HepG2 (cell line): ENCODE results near the gene PEX5L. TPM values are rescaled to one million over a fixed set of nuclear protein-coding genes. Genes with fewer than 3 reads are reported as not detected.

Source experiments
- ATAC-seq: fragments of 200-7000 bp; cut with Tn5 transposase; 3 replicates; pipeline ENCODE4 v1.9.1; 2020; ENCODE audit warnings: mild to moderate bottlenecking, moderate library complexity
- BruUV-seq: library from RNA; stranded (reverse); fragments of 400-500 nt; replicated peaks from 2 replicates; lab custom pipeline; 2021; lab: Mats Ljungman, UMichigan
- CTCF ChIA-PET: fragments of 300-600 bp; formaldehyde crosslinking; extraction: SDS; loops from one replicate; lab custom pipeline; 2021; ENCODE audit warnings: low total read pairs, inconsistent platforms, low intra/inter-chr PET ratio; lab: Yijun Ruan, JAX
- POLR2A ChIA-PET: fragments of 350-600 bp; sonication (Branson Sonifier 250); formaldehyde crosslinking; loops from one replicate; lab custom pipeline; 2020; ENCODE audit warnings: antibody characterized with exemption, inconsistent platforms; lab: Yijun Ruan, JAX
- DNase-seq: peaks from one replicate; pipeline ENCODE4 v3.0.0-alpha.2; 2015; ENCODE audit warnings: low spot score
- FAIRE-seq: peaks from 3 replicates; lab custom pipeline; 2011; peaks lifted over from hg19 to GRCh38; lab: Jason Lieb, UNC
- H2AFZ ChIP-seq: one replicate; pipeline ENCODE4 v1.6.1; 2011; ENCODE audit warnings: low read length, inconsistent platforms
- H3K27ac ChIP-seq: fragments of 300-600 bp; 3 replicates; pipeline ENCODE4 v1.8.0; 2011; ENCODE audit warnings: mixed run types, mild to moderate bottlenecking, mixed read lengths, low read length, inconsistent platforms; ENCODE audit not compliant: insufficient read depth; ENCODE audit errors: extremely low read length
- H3K27me3 ChIP-seq, 2 experiments: fragments of 200-600 bp in 1 of 2; 2 replicates in 1 of 2; 3 replicates in 1 of 2; pipeline versions ENCODE4 v1.6.0 to v1.8.0; 2011; ENCODE audit warnings: low read length in 2 of 2, mild to moderate bottlenecking in 2 of 2, moderate library complexity in 2 of 2, inconsistent platforms in 1 of 2; ENCODE audit not compliant: insufficient read depth in 2 of 2, control insufficient read depth in 1 of 2
- H3K36me3 ChIP-seq, 2 experiments: fragments of 200-600 bp in 1 of 2; replicated peaks in 1 of 2; 2 replicates in 1 of 2; 3 replicates in 1 of 2; pipeline versions ENCODE4 v1.5.1 to v1.8.0; 2011; ENCODE audit warnings: low read length in 2 of 2, inconsistent platforms in 1 of 2; ENCODE audit not compliant: insufficient read depth in 2 of 2, control insufficient read depth in 1 of 2
- H3K4me1 ChIP-seq: 2 replicates; pipeline ENCODE4 v1.5.1; 2012; ENCODE audit warnings: low read length, inconsistent platforms; ENCODE audit not compliant: insufficient read depth
- H3K4me2 ChIP-seq: 2 replicates; pipeline ENCODE4 v1.6.0; 2011; ENCODE audit warnings: low read depth, low read length, inconsistent platforms
- H3K4me3 ChIP-seq, 3 experiments: fragments of 200-600 bp in 1 of 3; sonication (generic), shearing (Covaris generic) in 1 of 3; replicated peaks in 1 of 3; 2 replicates each; pipeline ENCODE4 v1.5.1; 2011 to 2016; ENCODE audit warnings: low read length in 3 of 3, inconsistent platforms in 2 of 3, low read depth in 2 of 3, mild to moderate bottlenecking in 2 of 3, control low read depth in 1 of 3, mixed read lengths in 1 of 3; ENCODE audit not compliant: insufficient read depth in 1 of 3
- H3K79me2 ChIP-seq: one replicate; pipeline ENCODE4 v1.6.1; 2011; ENCODE audit warnings: low read length, inconsistent platforms; ENCODE audit not compliant: insufficient read depth
- H3K9ac ChIP-seq: 2 replicates; pipeline ENCODE4 v1.6.0; 2011; ENCODE audit warnings: mild to moderate bottlenecking, low read depth, low read length, inconsistent platforms; ENCODE audit not compliant: insufficient read depth
- H3K9me3 ChIP-seq: 2 replicates; pipeline ENCODE4 v1.5.1; 2012; ENCODE audit warnings: mild to moderate bottlenecking, low read length
- H4K20me1 ChIP-seq: 2 replicates; pipeline ENCODE4 v1.6.0; 2011; ENCODE audit warnings: inconsistent platforms, mild to moderate bottlenecking, low read length, moderate library complexity; ENCODE audit not compliant: insufficient read depth
- AGO2 ChIP-seq: fragments of 200-400 bp; formaldehyde crosslinking; optimal IDR thresholded peaks from 2 replicates; pipeline ENCODE3; 2017; ENCODE audit warnings: mild to moderate bottlenecking, low read depth, low read length, moderate library complexity
- CHD4 ChIP-seq: fragments of 200-600 bp; sonication (generic); IDR thresholded peaks from 2 replicates; pipeline ENCODE4 v1.7.0; 2017; ENCODE audit warnings: mild to moderate bottlenecking, low read length, borderline replicate concordance
- MBD4 ChIP-seq: IDR thresholded peaks from 2 replicates; pipeline ENCODE4 v1.6.1; 2012; ENCODE audit warnings: low read length, inconsistent platforms, borderline replicate concordance
- NCOA1 ChIP-seq: sonication (generic); formaldehyde crosslinking; IDR thresholded peaks from 2 replicates; pipeline ENCODE4 v1.9.0; 2021; ENCODE audit warnings: missing genetic modification reagents
- POLR2G ChIP-seq: fragments of 200-400 bp; formaldehyde crosslinking; IDR thresholded peaks from 2 replicates; pipeline ENCODE4 v1.6.1; 2018; ENCODE audit warnings: mild to moderate bottlenecking, low read depth, low read length, moderate library complexity
- SMYD3 ChIP-seq: sonication (generic); formaldehyde crosslinking; IDR thresholded peaks from 2 replicates; pipeline ENCODE4 v1.8.1; 2023; ENCODE audit warnings: mild to moderate bottlenecking, missing genetic modification reagents
- SRSF9 ChIP-seq: fragments of 200-400 bp; formaldehyde crosslinking; IDR thresholded peaks from 2 replicates; pipeline ENCODE4 v1.6.1; 2018; ENCODE audit warnings: borderline replicate concordance, mild to moderate bottlenecking, low read depth, low read length; ENCODE audit not compliant: insufficient read depth, poor library complexity, severe bottlenecking
- ZNF547 ChIP-seq: sonication (generic); formaldehyde crosslinking; IDR thresholded peaks from 2 replicates; pipeline ENCODE4 v1.5.1; 2020; ENCODE audit warnings: mild to moderate bottlenecking, missing genetic modification reagents
- ZNF567 ChIP-seq: sonication (generic); formaldehyde crosslinking; IDR thresholded peaks from 2 replicates; pipeline ENCODE4 v1.8.1; 2023; ENCODE audit warnings: mild to moderate bottlenecking, missing genetic modification reagents, borderline replicate concordance
- ZSCAN25 ChIP-seq: sonication (generic); formaldehyde crosslinking; IDR thresholded peaks from 2 replicates; pipeline ENCODE4 v1.8.0; 2022; ENCODE audit warnings: mild to moderate bottlenecking, missing genetic modification reagents
- WGBS: methylation state at CpG from one replicate; pipeline ENCODE4 v1.1.6; 2017; ENCODE audit warnings: low lambda C conversion rate; 5-methylcytosine and 5-hydroxymethylcytosine counted together
- in situ Hi-C: cut with HindIII; loops from 2 replicates; pipeline ENCODE4 v1.10.0; 2017; ENCODE audit warnings: low pct_unique_long_range_greater_than_20kb; ENCODE audit not compliant: extremely low pct_ligation_motif_present
- intact Hi-C: fragments of 100-400 bp; cut with micrococcal nuclease; formaldehyde crosslinking; loops from one replicate; pipeline ENCODE4 v1.10.0; 2022; ENCODE audit not compliant: unreplicated experiment
- polyA plus RNA-seq, 8 experiments: library from polyadenylated mRNA; depleted of rRNA in 3 of 8; stranded (reverse) in 7 of 8; unstranded in 1 of 8; fragments of >200 nt; fragmentation: Illumina TruSeq in 4 of 8; extraction: Trizol in 4 of 8; gene quantifications; 2 replicates each; pipeline versions ENCODE4 v1.2.1 to v1.2.3, GENCODE V29; 2011 to 2016; ENCODE audit warnings: low read depth in 4 of 8, missing spikeins in 1 of 8, mixed read lengths in 1 of 8; ENCODE audit not compliant: insufficient read depth in 1 of 8
- total RNA-seq, 5 experiments: library from RNA; depleted of rRNA; stranded (reverse); fragments of >200 nt; fragmentation: Illumina TruSeq; extraction: Trizol; gene quantifications; 2 replicates each; pipeline ENCODE4 v1.2.3, GENCODE V29; 2016; ENCODE audit warnings: low read depth in 1 of 5
- TF ChIP-seq, protein P1 (sequence below): sonication (generic); formaldehyde crosslinking; IDR thresholded peaks from 2 replicates; pipeline ENCODE4 v1.4.0; 2020; ENCODE audit warnings: missing genetic modification reagents, borderline replicate concordance

Gene PEX5L
- total and polyA plus RNA-seq, 2 of the 13 experiments (the other 11 are each of a cell fraction or from before 2014, with no cell fraction given): not detected

DNA sequence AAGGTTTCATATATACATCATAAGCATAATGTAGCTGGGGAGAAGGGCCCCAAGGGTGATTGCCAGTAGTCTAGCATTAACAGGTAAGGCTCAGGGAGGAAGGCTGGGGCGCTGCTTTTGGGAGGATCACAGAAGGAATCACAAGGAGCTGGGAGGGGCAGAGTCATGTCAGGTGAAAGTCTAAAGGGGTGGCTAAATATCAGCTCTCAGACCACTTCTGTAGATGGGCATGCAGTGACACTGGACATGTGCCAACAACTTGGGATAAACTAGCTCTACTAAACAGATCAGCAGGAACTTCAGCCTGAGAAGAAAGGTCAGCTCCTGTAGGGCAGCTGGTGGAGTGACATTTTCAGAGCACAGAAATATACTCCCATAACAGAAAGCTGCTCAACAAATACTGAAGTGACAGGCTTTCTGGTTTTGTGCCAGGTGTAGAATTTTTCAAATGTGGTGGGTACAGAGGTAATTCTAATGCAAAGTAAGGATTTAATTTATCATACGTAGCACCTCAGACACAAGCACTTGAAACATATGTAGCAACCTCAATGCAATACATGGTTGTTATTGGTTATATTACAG, 79.4 kb downstream of the PEX5L start (continued):
- TF ChIP-seq, protein P1, sequence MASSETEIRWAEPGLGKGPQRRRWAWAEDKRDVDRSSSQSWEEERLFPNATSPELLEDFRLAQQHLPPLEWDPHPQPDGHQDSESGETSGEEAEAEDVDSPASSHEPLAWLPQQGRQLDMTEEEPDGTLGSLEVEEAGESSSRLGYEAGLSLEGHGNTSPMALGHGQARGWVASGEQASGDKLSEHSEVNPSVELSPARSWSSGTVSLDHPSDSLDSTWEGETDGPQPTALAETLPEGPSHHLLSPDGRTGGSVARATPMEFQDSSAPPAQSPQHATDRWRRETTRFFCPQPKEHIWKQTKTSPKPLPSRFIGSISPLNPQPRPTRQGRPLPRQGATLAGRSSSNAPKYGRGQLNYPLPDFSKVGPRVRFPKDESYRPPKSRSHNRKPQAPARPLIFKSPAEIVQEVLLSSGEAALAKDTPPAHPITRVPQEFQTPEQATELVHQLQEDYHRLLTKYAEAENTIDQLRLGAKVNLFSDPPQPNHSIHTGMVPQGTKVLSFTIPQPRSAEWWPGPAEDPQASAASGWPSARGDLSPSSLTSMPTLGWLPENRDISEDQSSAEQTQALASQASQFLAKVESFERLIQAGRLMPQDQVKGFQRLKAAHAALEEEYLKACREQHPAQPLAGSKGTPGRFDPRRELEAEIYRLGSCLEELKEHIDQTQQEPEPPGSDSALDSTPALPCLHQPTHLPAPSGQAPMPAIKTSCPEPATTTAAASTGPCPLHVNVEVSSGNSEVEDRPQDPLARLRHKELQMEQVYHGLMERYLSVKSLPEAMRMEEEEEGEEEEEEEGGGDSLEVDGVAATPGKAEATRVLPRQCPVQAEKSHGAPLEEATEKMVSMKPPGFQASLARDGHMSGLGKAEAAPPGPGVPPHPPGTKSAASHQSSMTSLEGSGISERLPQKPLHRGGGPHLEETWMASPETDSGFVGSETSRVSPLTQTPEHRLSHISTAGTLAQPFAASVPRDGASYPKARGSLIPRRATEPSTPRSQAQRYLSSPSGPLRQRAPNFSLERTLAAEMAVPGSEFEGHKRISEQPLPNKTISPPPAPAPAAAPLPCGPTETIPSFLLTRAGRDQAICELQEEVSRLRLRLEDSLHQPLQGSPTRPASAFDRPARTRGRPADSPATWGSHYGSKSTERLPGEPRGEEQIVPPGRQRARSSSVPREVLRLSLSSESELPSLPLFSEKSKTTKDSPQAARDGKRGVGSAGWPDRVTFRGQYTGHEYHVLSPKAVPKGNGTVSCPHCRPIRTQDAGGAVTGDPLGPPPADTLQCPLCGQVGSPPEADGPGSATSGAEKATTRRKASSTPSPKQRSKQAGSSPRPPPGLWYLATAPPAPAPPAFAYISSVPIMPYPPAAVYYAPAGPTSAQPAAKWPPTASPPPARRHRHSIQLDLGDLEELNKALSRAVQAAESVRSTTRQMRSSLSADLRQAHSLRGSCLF (CRISPR knock-in tag): no peak
- TF ChIP-seq CHD4 (no peak), AGO2 (no peak)

DNA sequence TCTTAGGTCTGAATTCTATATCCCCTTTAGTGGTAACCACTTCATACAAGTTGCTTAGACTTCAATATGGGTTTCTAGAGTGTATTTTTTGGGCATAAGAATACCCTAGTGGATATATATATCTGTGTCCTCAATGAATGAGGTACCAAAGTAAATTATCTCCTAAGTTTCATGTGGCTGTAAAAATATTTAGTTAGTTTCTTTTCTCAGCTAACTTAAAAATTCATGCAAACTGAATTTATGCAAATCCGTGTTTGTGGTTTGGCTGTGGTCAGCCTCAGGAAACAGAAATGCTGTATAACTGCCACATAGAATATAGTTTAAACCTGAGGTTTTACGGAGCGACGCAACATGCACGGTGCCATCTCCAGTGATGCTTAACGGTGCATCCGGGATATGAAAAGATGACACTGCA, 80.3 kb downstream of the PEX5L start:
- in situ Hi-C loops: no loop called here
- CTCF ChIA-PET: no interaction called here
- BruUV-seq: no TSS peak

More for the DNA sequence above, 80.3 kb downstream of the PEX5L start:
- ATAC-seq (no peak), FAIRE-seq (no peak), DNase-seq (no peak)
- Histone ChIP-seq H4K20me1 (no peaks in the 10 kb centered on the region), H3K79me2 (no peaks in the 10 kb centered on the region), H2AFZ (no peak overlapping the region), H3K4me1 (no peaks in the 10 kb centered on the region), H3K4me2 (no peak overlapping the region), H3K27me3 (peaks cover 0 to 3% of the 10 kb centered on the region in 2 experiments; a peak in 1 of 5 replicates), H3K9me3 (no peaks in the 10 kb centered on the region), H3K27ac (no peak overlapping the region), H3K4me3 (no peak overlapping the region), H3K9ac (no peak overlapping the region), H3K36me3 (no peaks in the 10 kb centered on the region)
- TF ChIP-seq ZNF567 (CRISPR knock-in tag) (no peak), POLR2G (no peak), SRSF9 (no peak), MBD4 (no peak), ZNF547 (CRISPR knock-in tag) (no peak), ZSCAN25 (no peak), NCOA1 (CRISPR knock-in tag) (no peak), SMYD3 (CRISPR knock-in tag) (no peak)
- whole genome bisulfite sequencing: 52% methylated on average over 7 of the region's 7 CpGs
- intact Hi-C loops: no loop called here
- POLR2A ChIA-PET: no interaction called here
